HL-60 (cell line): ENCODE measurements around the gene HOXB5.

ENCODE experiments used
- CTCF ChIP-seq: IDR thresholded peaks from one replicate; pipeline ENCODE4 v1.5.1; 2011; ENCODE audit warnings: low read length, control low read depth, inconsistent platforms; ENCODE audit not compliant: insufficient read depth
- POLR2AphosphoS5 ChIP-seq: IDR thresholded peaks from 2 replicates; pipeline ENCODE4 v1.6.1; 2012; ENCODE audit warnings: low read depth
- SPI1 ChIP-seq: IDR thresholded peaks from 2 replicates; pipeline ENCODE4 v1.6.1; 2012; ENCODE audit warnings: low read depth, mild to moderate bottlenecking, borderline replicate concordance

- TF ChIP-seq POLR2AphosphoS5 (no peak), CTCF (no peak), SPI1 (no peak)
Measured at GRCh38 chr17:48548523-48549280, 44.9 kb downstream of the HOXB5 start.
